Kidney (tissue), 14 donors: ENCODE results near the gene GAL3ST2. TPM values are rescaled to one million over a fixed set of nuclear protein-coding genes. Genes with fewer than 3 reads are reported as not detected.

Source experiments
- DNase-seq, 5 donors: peaks; one replicate each; pipeline ENCODE4 v3.0.0-alpha.2; 2013 to 2020
- FAIRE-seq: peaks from 2 replicates; lab custom pipeline; 2012; peaks lifted over from hg19 to GRCh38; lab: Jason Lieb, UNC
- H3K27ac ChIP-seq, 2 donors: one replicate each; pipeline ENCODE4 v1.7.0; 2013; ENCODE audit warnings: low read depth in 2 of 2, low read length in 2 of 2, inconsistent platforms in 1 of 2
- H3K27me3 ChIP-seq: one replicate; pipeline ENCODE4 v1.7.1; 2013; ENCODE audit warnings: low read length, inconsistent platforms; ENCODE audit not compliant: control insufficient read depth, insufficient read depth
- H3K36me3 ChIP-seq, 3 donors: one replicate each; pipeline versions ENCODE4 v1.7.0 to v1.7.1; 2013; ENCODE audit warnings: low read length in 3 of 3, control low read depth in 1 of 3, inconsistent platforms in 1 of 3; ENCODE audit not compliant: insufficient read depth in 3 of 3, control insufficient read depth in 2 of 3
- H3K4me1 ChIP-seq, 3 donors: one replicate each; pipeline versions ENCODE4 v1.7.0 to v1.7.1; 2013; ENCODE audit warnings: low read length in 3 of 3, inconsistent platforms in 1 of 3, low read depth in 1 of 3; ENCODE audit not compliant: control insufficient read depth in 2 of 3, insufficient read depth in 2 of 3
- H3K4me3 ChIP-seq, 3 donors: one replicate each; pipeline versions ENCODE4 v1.7.0 to v1.8.1; 2013; ENCODE audit warnings: low read length in 3 of 3, control low read depth in 1 of 3, inconsistent platforms in 1 of 3
- H3K9ac ChIP-seq, 3 donors: one replicate each; pipeline versions ENCODE4 v1.7.0 to v1.7.1; 2013; ENCODE audit warnings: low read length in 3 of 3, control low read depth in 1 of 3, inconsistent platforms in 1 of 3
- H3K9me3 ChIP-seq, 3 donors: one replicate each; pipeline versions ENCODE4 v1.7.0 to v1.7.1; 2013; ENCODE audit warnings: low read length in 3 of 3, control low read depth in 1 of 3, inconsistent platforms in 1 of 3; ENCODE audit not compliant: control insufficient read depth in 2 of 3, insufficient read depth in 1 of 3
- CTCF ChIP-seq: IDR thresholded peaks from 3 replicates; pipeline ENCODE4 v1.5.1; 2012; ENCODE audit warnings: mild to moderate bottlenecking, moderate library complexity, borderline replicate concordance; ENCODE audit not compliant: insufficient read depth; ENCODE audit errors: extremely low read depth
- intact Hi-C: fragments of 100-400 bp; cut with DNase I; formaldehyde crosslinking; loops from one replicate; pipeline ENCODE4 v1.11.1; 2022
- polyA plus RNA-seq: library from polyadenylated mRNA; stranded (reverse); fragments of 350-450 nt; fragmentation: Illumina TruSeq; extraction: RNeasy Lipid Tissue Mini Kit (QIAGEN cat#74804); gene quantifications from one replicate; pipeline ENCODE4 v1.2.3, GENCODE V29; 2014; ENCODE audit warnings: low read depth, low replicate concordance; ENCODE audit not compliant: insufficient read depth
- total RNA-seq: library from RNA; stranded (reverse); fragmentation: NEBNext Ultra II Directional; extraction: Animal tissue kit (Norgen Biotek cat#: 25700); gene quantifications from one replicate; pipeline ENCODE4 v1.2.1, GENCODE V29; 2021
- donor health status: control.
- donor health status: control.
- donor health status: control.
- donor health status: control.
- donor health status: control.
- donor health status: DM: yes; HTN: yes; CAD: no.
- donor health status: Normal renal cell carcinoma (clear cell type).

The GAL3ST2 gene
- total and polyA plus RNA-seq, 2 donors from 2014 or later = 0.19 to 0.39 TPM

GRCh38 chr2:241814643-241815476 is 38.2 kb downstream of the GAL3ST2 start:
- Histone ChIP-seq H3K27me3 (no peaks in the 10 kb centered on the region), H3K36me3 (no peaks in the 10 kb centered on the region), H3K27ac (no peak overlapping the region), H3K4me3 (no peak overlapping the region), H3K4me1 (peaks cover 0 to 4% (median 0%) of the 10 kb centered on the region in 3 donors), H3K9ac (no peak overlapping the region), H3K9me3 (no peaks in the 10 kb centered on the region)
- DNase-seq (peak in 2 of 5 donors; percentile 51 to 76), FAIRE-seq (no peak)
- intact Hi-C loops = no loop called here
- no peak for TF ChIP-seq CTCF

GRCh38 chr2:241815477-241816430 is 39.1 kb downstream of the GAL3ST2 start:
- Histone ChIP-seq H3K27ac (no peak overlapping the region), H3K4me1 (peaks cover 0 to 3% (median 0%) of the 10 kb centered on the region in 3 donors), H3K27me3 (no peaks in the 10 kb centered on the region), H3K9ac (no peak overlapping the region), H3K9me3 (no peaks in the 10 kb centered on the region), H3K4me3 (no peak overlapping the region), H3K36me3 (no peaks in the 10 kb centered on the region)
- FAIRE-seq (no peak), DNase-seq (peak in 2 of 5 donors; percentile 57 to 72)
- TF ChIP-seq CTCF = no peak
- intact Hi-C loops = no loop called here

GRCh38 chr2:241816431-241817121 is 40.0 kb downstream of the GAL3ST2 start:
- Histone ChIP-seq H3K9ac (no peak overlapping the region), H3K9me3 (no peaks in the 10 kb centered on the region), H3K4me1 (no peaks in the 10 kb centered on the region), H3K4me3 (no peak overlapping the region), H3K36me3 (no peaks in the 10 kb centered on the region), H3K27ac (no peak overlapping the region), H3K27me3 (no peaks in the 10 kb centered on the region)
- no peak for TF ChIP-seq CTCF
- intact Hi-C loops = no loop called here
- DNase-seq = peak in 1 of 5 donors; percentile 69
- FAIRE-seq = no peak
